Loucy (cell line): ENCODE data around the gene MYG1.

Experiments used
- H2AFZ ChIP-seq: fragments of 200-600 bp; sonication (generic); 2 replicates; pipeline ENCODE4 v1.6.0; 2016; ENCODE audit warnings: antibody characterized with exemption, mild to moderate bottlenecking, low read length, moderate library complexity
- H3F3A ChIP-seq: fragments of 200-600 bp; 2 replicates; pipeline ENCODE4 v1.6.0; 2016; ENCODE audit warnings: antibody characterized with exemption, low read depth, mild to moderate bottlenecking
- H3K27me3 ChIP-seq: fragments of 200-600 bp; sonication (generic); 2 replicates; pipeline ENCODE4 v1.6.1; 2014; ENCODE audit warnings: low read length, mild to moderate bottlenecking; ENCODE audit not compliant: insufficient read depth, poor library complexity, severe bottlenecking
- H3K36me3 ChIP-seq: fragments of 200-600 bp; sonication (generic); 2 replicates; pipeline ENCODE4 v1.6.1; 2016; ENCODE audit warnings: low read length; ENCODE audit not compliant: insufficient read depth
- H3K4me1 ChIP-seq: fragments of 200-600 bp; sonication (generic); 2 replicates; pipeline ENCODE4 v1.5.1; 2014; ENCODE audit warnings: low read length, mild to moderate bottlenecking; ENCODE audit not compliant: insufficient read depth, poor library complexity, severe bottlenecking
- H3K4me2 ChIP-seq: fragments of 200-600 bp; sonication (generic); 2 replicates; pipeline ENCODE4 v1.6.0; 2014; ENCODE audit warnings: antibody characterized with exemption, low read length, low read depth, mild to moderate bottlenecking; ENCODE audit not compliant: poor library complexity, severe bottlenecking
- H3K4me3 ChIP-seq: fragments of 200-600 bp; sonication (generic); 2 replicates; pipeline ENCODE4 v1.5.1; 2014; ENCODE audit warnings: low read length, mild to moderate bottlenecking, mixed read lengths; ENCODE audit not compliant: poor library complexity, severe bottlenecking
- H3K79me2 ChIP-seq: fragments of 200-600 bp; sonication (generic); 2 replicates; pipeline ENCODE4 v1.6.1; 2014; ENCODE audit warnings: low read length; ENCODE audit not compliant: insufficient read depth
- H3K9ac ChIP-seq: fragments of 200-600 bp; sonication (generic); 2 replicates; pipeline ENCODE4 v1.6.0; 2014; ENCODE audit warnings: mild to moderate bottlenecking, low read depth, low read length, moderate library complexity; ENCODE audit not compliant: poor library complexity, severe bottlenecking
- H3K9me2 ChIP-seq: fragments of 200-600 bp; sonication (generic); replicated peaks from 2 replicates; pipeline ENCODE4 v1.6.1; 2016; ENCODE audit warnings: low read depth, low read length, mixed read lengths
- H3K9me3 ChIP-seq: fragments of 200-600 bp; sonication (generic); 2 replicates; pipeline ENCODE4 v1.6.1; 2014; ENCODE audit warnings: mild to moderate bottlenecking, antibody characterized with exemption, low read length, low read depth; ENCODE audit not compliant: insufficient read depth
- H4K20me1 ChIP-seq: fragments of 200-600 bp; sonication (generic); 2 replicates; pipeline ENCODE4 v1.6.0; 2014; ENCODE audit warnings: antibody characterized with exemption, low read length, mild to moderate bottlenecking; ENCODE audit not compliant: insufficient read depth, poor library complexity, severe bottlenecking
- EZH2phosphoT487 ChIP-seq: fragments of 200-600 bp; IDR thresholded peaks from 2 replicates; pipeline ENCODE4 v1.6.1; 2018; ENCODE audit warnings: antibody characterized with exemption, mild to moderate bottlenecking, moderate library complexity, borderline replicate concordance
- TF ChIP-seq, protein P1 (sequence below): fragments of 200-600 bp; sonication (generic); conservative IDR thresholded peaks from 2 replicates; pipeline ENCODE4 v1.5.1; 2014; ENCODE audit warnings: mild to moderate bottlenecking, antibody characterized with exemption, low read length

MYG1 gene

DNA sequence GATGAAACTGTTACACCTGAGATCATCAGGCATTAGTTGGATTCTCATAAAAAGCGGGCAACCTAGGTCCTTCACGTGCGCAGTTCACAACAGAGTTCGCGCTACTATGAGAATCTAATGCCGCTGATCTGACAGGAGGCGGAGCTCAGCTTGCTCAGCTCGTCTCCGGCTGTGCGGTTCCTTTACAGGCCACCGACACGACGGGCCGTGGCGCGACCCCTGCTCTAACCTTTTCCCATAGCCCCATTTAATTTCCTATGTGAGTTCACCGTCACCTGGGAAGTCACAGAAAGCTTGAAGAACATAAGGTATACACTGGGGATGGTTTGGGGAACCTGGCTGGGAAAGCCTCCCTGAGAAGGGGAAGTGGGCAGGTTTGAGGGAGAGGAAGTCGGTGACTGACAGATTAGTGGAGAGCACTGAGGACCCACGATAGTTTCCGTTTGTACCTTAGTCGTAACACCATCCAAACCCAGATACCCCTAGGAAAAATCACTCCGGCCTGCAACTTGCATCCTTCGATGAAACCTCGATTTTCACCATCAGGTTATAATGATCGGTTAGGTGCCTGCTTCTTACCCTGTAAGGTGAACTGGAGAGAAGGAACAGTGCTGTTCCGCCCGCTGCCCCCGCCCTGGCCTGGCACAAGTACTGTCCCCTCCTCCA lies 24.8 kb downstream of the MYG1 start:
- no peaks in the 10 kb centered on the region for H3K36me3 ChIP-seq
- H3K27me3 ChIP-seq = no peaks in the 10 kb centered on the region
- peaks cover 10% of the 10 kb centered on the region; the same call in 1 of the 2 replicates for H3F3A ChIP-seq
- peaks cover 15% of the 10 kb centered on the region; the same call in 1 of the 2 replicates for H3K79me2 ChIP-seq
- H3K9ac ChIP-seq = peak overlapping the region; percentile 80
- H4K20me1 ChIP-seq = peaks cover 4% of the 10 kb centered on the region
- H3K9me2 ChIP-seq = no peaks in the 10 kb centered on the region
- H3K4me1 ChIP-seq = peaks cover 36% of the 10 kb centered on the region
- no peaks in the 10 kb centered on the region for H3K9me3 ChIP-seq
- H2AFZ ChIP-seq = peak overlapping the region; percentile 87
- no peak for TF ChIP-seq EZH2phosphoT487
- TF ChIP-seq, protein P1, sequence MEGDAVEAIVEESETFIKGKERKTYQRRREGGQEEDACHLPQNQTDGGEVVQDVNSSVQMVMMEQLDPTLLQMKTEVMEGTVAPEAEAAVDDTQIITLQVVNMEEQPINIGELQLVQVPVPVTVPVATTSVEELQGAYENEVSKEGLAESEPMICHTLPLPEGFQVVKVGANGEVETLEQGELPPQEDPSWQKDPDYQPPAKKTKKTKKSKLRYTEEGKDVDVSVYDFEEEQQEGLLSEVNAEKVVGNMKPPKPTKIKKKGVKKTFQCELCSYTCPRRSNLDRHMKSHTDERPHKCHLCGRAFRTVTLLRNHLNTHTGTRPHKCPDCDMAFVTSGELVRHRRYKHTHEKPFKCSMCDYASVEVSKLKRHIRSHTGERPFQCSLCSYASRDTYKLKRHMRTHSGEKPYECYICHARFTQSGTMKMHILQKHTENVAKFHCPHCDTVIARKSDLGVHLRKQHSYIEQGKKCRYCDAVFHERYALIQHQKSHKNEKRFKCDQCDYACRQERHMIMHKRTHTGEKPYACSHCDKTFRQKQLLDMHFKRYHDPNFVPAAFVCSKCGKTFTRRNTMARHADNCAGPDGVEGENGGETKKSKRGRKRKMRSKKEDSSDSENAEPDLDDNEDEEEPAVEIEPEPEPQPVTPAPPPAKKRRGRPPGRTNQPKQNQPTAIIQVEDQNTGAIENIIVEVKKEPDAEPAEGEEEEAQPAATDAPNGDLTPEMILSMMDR = no peak
- peak overlapping the region; percentile 78 for H3K4me3 ChIP-seq
- peak overlapping the region; percentile 89 for H3K4me2 ChIP-seq

DNA sequence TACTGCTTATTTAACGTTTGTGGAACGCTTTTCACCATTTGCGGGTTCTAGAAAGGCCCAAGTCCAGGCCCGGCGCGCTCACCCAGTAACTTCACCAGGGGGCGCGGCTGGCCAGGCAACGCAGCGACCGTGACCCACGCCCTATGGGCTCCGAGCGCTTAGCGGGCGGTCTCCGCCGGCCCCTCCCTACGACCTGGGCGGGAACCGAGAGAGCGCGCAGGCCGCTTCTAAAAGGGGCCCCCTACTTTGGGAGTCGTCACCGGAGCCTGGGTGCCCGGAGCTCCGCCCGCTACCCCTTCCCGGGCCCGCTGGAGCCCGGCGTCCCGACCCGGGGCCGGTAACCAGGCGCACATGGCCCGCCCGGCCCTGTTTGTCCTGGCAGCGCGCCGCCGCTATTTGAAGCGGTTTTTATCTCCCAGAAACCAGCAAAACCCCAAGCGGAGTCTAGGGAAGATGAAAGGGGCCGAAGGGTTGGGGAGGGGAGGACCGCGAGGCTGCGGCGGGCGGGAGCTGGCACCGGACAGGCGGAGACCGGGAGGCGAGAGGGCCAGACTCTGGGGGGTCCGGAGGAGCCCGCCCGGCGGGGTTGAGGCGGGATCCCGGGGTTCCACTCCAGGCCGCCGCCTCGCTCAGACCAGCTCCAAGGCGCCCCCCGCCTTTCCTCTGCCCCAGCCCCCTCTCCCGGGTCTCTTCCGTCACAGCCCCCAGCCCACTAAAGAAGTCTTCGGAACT lies 25.4 kb downstream of the MYG1 start:
- H3K4me1 ChIP-seq = peaks cover 36% of the 10 kb centered on the region
- peak overlapping the region; percentile 87 for H2AFZ ChIP-seq
- peaks cover 14% of the 10 kb centered on the region; the same call in 1 of the 2 replicates for H3K79me2 ChIP-seq
- H3K4me2 ChIP-seq = peak overlapping the region; percentile 89
- no peaks in the 10 kb centered on the region for H3K9me3 ChIP-seq
- peak overlapping the region; percentile 78 for H3K4me3 ChIP-seq
- H3F3A ChIP-seq = peaks cover 10% of the 10 kb centered on the region; the same call in 1 of the 2 replicates
- H4K20me1 ChIP-seq = peaks cover 4% of the 10 kb centered on the region
- H3K9me2 ChIP-seq = no peaks in the 10 kb centered on the region
- no peaks in the 10 kb centered on the region for H3K36me3 ChIP-seq
- H3K27me3 ChIP-seq = no peaks in the 10 kb centered on the region
- TF ChIP-seq EZH2phosphoT487 = no peak
- TF ChIP-seq, protein P1 = peak; percentile 73
- H3K9ac ChIP-seq = peak overlapping the region; percentile 80

DNA sequence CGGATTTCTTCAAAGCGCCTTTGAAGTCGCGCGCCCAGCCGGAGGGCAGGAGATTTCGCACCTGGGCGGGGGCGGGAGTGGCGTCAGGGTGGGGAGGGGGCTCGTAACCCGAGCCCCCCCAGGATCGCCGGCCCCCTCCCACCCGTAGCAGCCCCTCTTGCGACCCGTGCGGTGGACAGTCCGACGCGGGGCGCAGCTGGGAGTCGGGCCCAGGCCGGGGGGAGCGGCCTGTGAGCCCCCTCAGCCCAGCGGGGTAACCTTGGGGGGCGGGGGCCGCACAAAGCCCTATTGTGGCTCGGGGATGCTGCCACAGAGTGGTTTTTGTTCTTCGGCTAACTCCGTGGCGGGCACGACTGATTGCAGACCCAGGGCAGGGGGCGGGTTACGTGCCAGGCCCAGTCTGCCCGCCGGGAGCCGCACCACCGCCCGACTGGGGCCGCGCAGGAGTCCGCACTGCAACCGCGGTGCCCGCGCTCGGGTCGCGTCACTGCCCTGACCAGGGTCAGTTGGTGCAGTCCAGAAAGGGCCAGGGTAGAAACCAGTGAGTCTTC lies 26.1 kb downstream of the MYG1 start:
- Histone ChIP-seq H3K9me2 (no peaks in the 10 kb centered on the region), H2AFZ (peak overlapping the region; percentile 87), H3K9me3 (no peaks in the 10 kb centered on the region), H3F3A (peaks cover 10% of the 10 kb centered on the region; the same call in 1 of the 2 replicates), H3K79me2 (peaks cover 8% of the 10 kb centered on the region; the same call in 1 of the 2 replicates), H3K4me2 (peak overlapping the region; percentile 89), H3K9ac (peak overlapping the region; percentile 80), H4K20me1 (no peaks in the 10 kb centered on the region), H3K4me3 (peak overlapping the region; percentile 78), H3K4me1 (peaks cover 30% of the 10 kb centered on the region), H3K36me3 (no peaks in the 10 kb centered on the region), H3K27me3 (no peaks in the 10 kb centered on the region)
- TF ChIP-seq, protein P1 = no peak
- TF ChIP-seq EZH2phosphoT487 = no peak
